HepG2 (cell line): ENCODE measurements around the gene TMEM266. TPM values are rescaled to one million over a fixed set of nuclear protein-coding genes. Genes with fewer than 3 reads are reported as not detected.

ENCODE experiments used
- AGO1 ChIP-seq: fragments of 200-400 bp; formaldehyde crosslinking; IDR thresholded peaks from 2 replicates; pipeline ENCODE4 v1.6.1; 2017; ENCODE audit warnings: mild to moderate bottlenecking, low read depth, low read length, moderate library complexity; ENCODE audit not compliant: poor library complexity, severe bottlenecking
- FOXO1 ChIP-seq: sonication (generic); formaldehyde crosslinking; IDR thresholded peaks from 2 replicates; pipeline ENCODE4 v1.4.0; 2020; ENCODE audit warnings: missing genetic modification reagents
- HMG20A ChIP-seq: IDR thresholded peaks from 2 replicates; pipeline ENCODE4 v1.6.1; 2016; ENCODE audit warnings: borderline replicate concordance
- KMT2B ChIP-seq: IDR thresholded peaks from 2 replicates; pipeline ENCODE4 v1.6.1; 2016; ENCODE audit warnings: missing genetic modification reagents, missing compliant biosample characterization
- MED13 ChIP-seq: sonication (generic); formaldehyde crosslinking; IDR thresholded peaks from 2 replicates; pipeline ENCODE4 v1.5.0; 2020; ENCODE audit warnings: missing genetic modification reagents
- MED8 ChIP-seq: sonication (generic); formaldehyde crosslinking; IDR thresholded peaks from 2 replicates; pipeline ENCODE4 v1.8.1; 2023; ENCODE audit warnings: mild to moderate bottlenecking, missing genetic modification reagents; ENCODE audit not compliant: insufficient replicate concordance
- NKX3-1 ChIP-seq: sonication (generic); formaldehyde crosslinking; IDR thresholded peaks from 2 replicates; pipeline ENCODE4 v1.5.0; 2020; ENCODE audit warnings: missing genetic modification reagents
- NR2C2 ChIP-seq: sonication (generic); formaldehyde crosslinking; IDR thresholded peaks from 2 replicates; pipeline ENCODE4 v1.4.0; 2020; ENCODE audit warnings: missing genetic modification reagents, mild to moderate bottlenecking, moderate library complexity, borderline replicate concordance
- RARA ChIP-seq: IDR thresholded peaks from 2 replicates; pipeline ENCODE4 v1.6.1; 2016; ENCODE audit warnings: missing genetic modification reagents, missing compliant biosample characterization
- SALL2 ChIP-seq: sonication (generic); formaldehyde crosslinking; IDR thresholded peaks from 2 replicates; pipeline ENCODE4 v1.8.1; 2023; ENCODE audit warnings: mild to moderate bottlenecking, missing genetic modification reagents, inconsistent platforms
- SAP130 ChIP-seq: IDR thresholded peaks from 2 replicates; pipeline ENCODE4 v1.6.1; 2016; ENCODE audit warnings: low read depth
- ZNF543 ChIP-seq: sonication (generic); formaldehyde crosslinking; IDR thresholded peaks from 2 replicates; pipeline ENCODE4 v1.4.0; 2020; ENCODE audit warnings: mild to moderate bottlenecking, missing genetic modification reagents
- ZNF549 ChIP-seq: sonication (generic); formaldehyde crosslinking; IDR thresholded peaks from 2 replicates; pipeline ENCODE4 v1.5.0; 2020; ENCODE audit warnings: missing genetic modification reagents
- ZNF691 ChIP-seq: sonication (generic); formaldehyde crosslinking; IDR thresholded peaks from 2 replicates; pipeline ENCODE4 v1.4.0; 2020; ENCODE audit warnings: missing genetic modification reagents, low read depth, mild to moderate bottlenecking, borderline replicate concordance
- ZSCAN25 ChIP-seq: sonication (generic); formaldehyde crosslinking; IDR thresholded peaks from 2 replicates; pipeline ENCODE4 v1.8.0; 2022; ENCODE audit warnings: mild to moderate bottlenecking, missing genetic modification reagents
- polyA plus RNA-seq, 8 experiments: library from polyadenylated mRNA; depleted of rRNA in 3 of 8; stranded (reverse) in 7 of 8; unstranded in 1 of 8; fragments of >200 nt; fragmentation: Illumina TruSeq in 4 of 8; extraction: Trizol in 4 of 8; gene quantifications; 2 replicates each; pipeline versions ENCODE4 v1.2.1 to v1.2.3, GENCODE V29; 2011 to 2016; ENCODE audit warnings: low read depth in 4 of 8, missing spikeins in 1 of 8, mixed read lengths in 1 of 8; ENCODE audit not compliant: insufficient read depth in 1 of 8
- total RNA-seq, 5 experiments: library from RNA; depleted of rRNA; stranded (reverse); fragments of >200 nt; fragmentation: Illumina TruSeq; extraction: Trizol; gene quantifications; 2 replicates each; pipeline ENCODE4 v1.2.3, GENCODE V29; 2016; ENCODE audit warnings: low read depth in 1 of 5
- TF ChIP-seq, protein P1 (sequence below): IDR thresholded peaks from 2 replicates; pipeline ENCODE4 v1.6.1; 2016; ENCODE audit warnings: low read depth, missing genetic modification reagents, missing compliant biosample characterization
- TF ChIP-seq, protein P2 (sequence below): sonication (generic); formaldehyde crosslinking; conservative IDR thresholded peaks from 2 replicates; pipeline ENCODE4 v1.4.0; 2020; ENCODE audit warnings: missing genetic modification reagents
- TF ChIP-seq, protein P3 (sequence below): sonication (generic); formaldehyde crosslinking; IDR thresholded peaks from 2 replicates; pipeline ENCODE4 v1.4.0; 2020; ENCODE audit warnings: missing genetic modification reagents, borderline replicate concordance

Gene TMEM266
- total and polyA plus RNA-seq, 2 of the 13 experiments (the other 11 are each of a cell fraction or from before 2014, with no cell fraction given): 0.04 TPM; not detected in 1

DNA sequence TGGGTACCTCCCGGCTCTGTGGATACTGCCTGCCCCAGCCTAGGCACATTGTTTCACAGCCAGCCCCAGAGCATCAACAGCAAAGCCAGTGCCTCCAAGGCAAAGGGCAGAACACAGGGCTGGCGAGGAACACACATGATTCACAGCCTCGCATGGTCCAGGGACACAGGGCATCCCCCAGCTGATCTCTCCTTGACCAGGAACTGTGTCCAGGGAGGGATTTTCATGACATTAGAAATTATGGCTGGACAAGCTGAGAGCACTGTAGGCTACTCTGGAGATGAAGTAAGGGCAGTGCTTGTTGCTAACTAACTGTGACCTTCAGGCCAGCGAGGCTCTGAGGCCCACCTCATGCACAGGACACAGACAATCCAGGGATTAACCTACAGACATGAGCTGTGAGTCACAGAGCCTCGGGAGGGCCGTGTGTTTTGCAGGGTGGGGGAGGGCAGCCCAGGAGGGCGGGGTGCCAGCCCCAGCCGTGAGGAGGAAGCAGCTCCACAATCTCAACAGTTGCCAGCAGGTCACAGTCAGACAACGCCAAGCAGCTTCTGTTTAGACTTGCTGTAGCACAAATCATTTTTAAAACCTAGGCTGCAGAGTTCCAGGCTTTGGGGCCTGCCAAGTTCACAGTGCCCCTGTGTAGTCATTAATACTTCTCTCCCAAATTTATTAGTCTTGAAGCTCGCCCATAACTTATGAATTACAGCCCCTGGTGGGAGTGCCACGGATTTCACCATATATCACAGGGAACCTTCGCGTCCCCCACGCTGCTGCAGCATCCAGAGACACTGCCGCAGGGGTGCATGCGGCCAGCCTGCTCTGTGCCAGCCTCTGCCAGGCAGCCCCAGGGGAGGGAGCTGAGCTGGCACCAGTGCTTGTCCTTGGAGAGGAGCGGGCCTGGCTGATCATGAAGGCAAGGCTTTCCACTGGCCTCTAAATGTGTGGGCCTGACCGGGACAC lies 136.8 kb downstream of the TMEM266 start (continued):
- TF ChIP-seq, protein P1, sequence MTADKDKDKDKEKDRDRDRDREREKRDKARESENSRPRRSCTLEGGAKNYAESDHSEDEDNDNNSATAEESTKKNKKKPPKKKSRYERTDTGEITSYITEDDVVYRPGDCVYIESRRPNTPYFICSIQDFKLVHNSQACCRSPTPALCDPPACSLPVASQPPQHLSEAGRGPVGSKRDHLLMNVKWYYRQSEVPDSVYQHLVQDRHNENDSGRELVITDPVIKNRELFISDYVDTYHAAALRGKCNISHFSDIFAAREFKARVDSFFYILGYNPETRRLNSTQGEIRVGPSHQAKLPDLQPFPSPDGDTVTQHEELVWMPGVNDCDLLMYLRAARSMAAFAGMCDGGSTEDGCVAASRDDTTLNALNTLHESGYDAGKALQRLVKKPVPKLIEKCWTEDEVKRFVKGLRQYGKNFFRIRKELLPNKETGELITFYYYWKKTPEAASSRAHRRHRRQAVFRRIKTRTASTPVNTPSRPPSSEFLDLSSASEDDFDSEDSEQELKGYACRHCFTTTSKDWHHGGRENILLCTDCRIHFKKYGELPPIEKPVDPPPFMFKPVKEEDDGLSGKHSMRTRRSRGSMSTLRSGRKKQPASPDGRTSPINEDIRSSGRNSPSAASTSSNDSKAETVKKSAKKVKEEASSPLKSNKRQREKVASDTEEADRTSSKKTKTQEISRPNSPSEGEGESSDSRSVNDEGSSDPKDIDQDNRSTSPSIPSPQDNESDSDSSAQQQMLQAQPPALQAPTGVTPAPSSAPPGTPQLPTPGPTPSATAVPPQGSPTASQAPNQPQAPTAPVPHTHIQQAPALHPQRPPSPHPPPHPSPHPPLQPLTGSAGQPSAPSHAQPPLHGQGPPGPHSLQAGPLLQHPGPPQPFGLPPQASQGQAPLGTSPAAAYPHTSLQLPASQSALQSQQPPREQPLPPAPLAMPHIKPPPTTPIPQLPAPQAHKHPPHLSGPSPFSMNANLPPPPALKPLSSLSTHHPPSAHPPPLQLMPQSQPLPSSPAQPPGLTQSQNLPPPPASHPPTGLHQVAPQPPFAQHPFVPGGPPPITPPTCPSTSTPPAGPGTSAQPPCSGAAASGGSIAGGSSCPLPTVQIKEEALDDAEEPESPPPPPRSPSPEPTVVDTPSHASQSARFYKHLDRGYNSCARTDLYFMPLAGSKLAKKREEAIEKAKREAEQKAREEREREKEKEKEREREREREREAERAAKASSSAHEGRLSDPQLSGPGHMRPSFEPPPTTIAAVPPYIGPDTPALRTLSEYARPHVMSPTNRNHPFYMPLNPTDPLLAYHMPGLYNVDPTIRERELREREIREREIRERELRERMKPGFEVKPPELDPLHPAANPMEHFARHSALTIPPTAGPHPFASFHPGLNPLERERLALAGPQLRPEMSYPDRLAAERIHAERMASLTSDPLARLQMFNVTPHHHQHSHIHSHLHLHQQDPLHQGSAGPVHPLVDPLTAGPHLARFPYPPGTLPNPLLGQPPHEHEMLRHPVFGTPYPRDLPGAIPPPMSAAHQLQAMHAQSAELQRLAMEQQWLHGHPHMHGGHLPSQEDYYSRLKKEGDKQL (CRISPR knock-in tag): no peak
- TF ChIP-seq SAP130 (CRISPR knock-in tag): peak; percentile 80
- TF ChIP-seq, protein P2, sequence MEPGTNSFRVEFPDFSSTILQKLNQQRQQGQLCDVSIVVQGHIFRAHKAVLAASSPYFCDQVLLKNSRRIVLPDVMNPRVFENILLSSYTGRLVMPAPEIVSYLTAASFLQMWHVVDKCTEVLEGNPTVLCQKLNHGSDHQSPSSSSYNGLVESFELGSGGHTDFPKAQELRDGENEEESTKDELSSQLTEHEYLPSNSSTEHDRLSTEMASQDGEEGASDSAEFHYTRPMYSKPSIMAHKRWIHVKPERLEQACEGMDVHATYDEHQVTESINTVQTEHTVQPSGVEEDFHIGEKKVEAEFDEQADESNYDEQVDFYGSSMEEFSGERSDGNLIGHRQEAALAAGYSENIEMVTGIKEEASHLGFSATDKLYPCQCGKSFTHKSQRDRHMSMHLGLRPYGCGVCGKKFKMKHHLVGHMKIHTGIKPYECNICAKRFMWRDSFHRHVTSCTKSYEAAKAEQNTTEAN (CRISPR knock-in tag): peak; percentile 72; the same call in 1 of the 2 replicates
- TF ChIP-seq ZNF549 (CRISPR knock-in tag): no peak
- no peak for TF ChIP-seq ZSCAN25 (CRISPR knock-in tag)
- TF ChIP-seq SALL2 (CRISPR knock-in tag): 0 out of 2 replicates have a peak, but pooled peaks have one; percentile 9
- TF ChIP-seq ZNF691: peak; percentile 87
- TF ChIP-seq RARA: peak; percentile 73
- TF ChIP-seq NR2C2 (CRISPR knock-in tag): 0 out of 2 replicates have a peak, but pooled peaks have one; percentile 10
- TF ChIP-seq, protein P3, sequence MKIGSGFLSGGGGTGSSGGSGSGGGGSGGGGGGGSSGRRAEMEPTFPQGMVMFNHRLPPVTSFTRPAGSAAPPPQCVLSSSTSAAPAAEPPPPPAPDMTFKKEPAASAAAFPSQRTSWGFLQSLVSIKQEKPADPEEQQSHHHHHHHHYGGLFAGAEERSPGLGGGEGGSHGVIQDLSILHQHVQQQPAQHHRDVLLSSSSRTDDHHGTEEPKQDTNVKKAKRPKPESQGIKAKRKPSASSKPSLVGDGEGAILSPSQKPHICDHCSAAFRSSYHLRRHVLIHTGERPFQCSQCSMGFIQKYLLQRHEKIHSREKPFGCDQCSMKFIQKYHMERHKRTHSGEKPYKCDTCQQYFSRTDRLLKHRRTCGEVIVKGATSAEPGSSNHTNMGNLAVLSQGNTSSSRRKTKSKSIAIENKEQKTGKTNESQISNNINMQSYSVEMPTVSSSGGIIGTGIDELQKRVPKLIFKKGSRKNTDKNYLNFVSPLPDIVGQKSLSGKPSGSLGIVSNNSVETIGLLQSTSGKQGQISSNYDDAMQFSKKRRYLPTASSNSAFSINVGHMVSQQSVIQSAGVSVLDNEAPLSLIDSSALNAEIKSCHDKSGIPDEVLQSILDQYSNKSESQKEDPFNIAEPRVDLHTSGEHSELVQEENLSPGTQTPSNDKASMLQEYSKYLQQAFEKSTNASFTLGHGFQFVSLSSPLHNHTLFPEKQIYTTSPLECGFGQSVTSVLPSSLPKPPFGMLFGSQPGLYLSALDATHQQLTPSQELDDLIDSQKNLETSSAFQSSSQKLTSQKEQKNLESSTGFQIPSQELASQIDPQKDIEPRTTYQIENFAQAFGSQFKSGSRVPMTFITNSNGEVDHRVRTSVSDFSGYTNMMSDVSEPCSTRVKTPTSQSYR (CRISPR knock-in tag): peak; percentile 92
- no peak for TF ChIP-seq MED8 (CRISPR knock-in tag)
- no peak for TF ChIP-seq KMT2B (CRISPR knock-in tag)
- peak; percentile 65; the same call in 1 of the 2 replicates for TF ChIP-seq HMG20A (CRISPR knock-in tag)
- peak; percentile 58; the same call in 1 of the 2 replicates for TF ChIP-seq FOXO1 (CRISPR knock-in tag)
- TF ChIP-seq NKX3-1 (CRISPR knock-in tag): no peak
- 0 out of 2 replicates have a peak, but pooled peaks have one; percentile 34 for TF ChIP-seq ZNF543 (CRISPR knock-in tag)
- TF ChIP-seq MED13 (CRISPR knock-in tag): no peak
- no peak for TF ChIP-seq AGO1
